ENCODE measurements around the gene SLC22A16.

The SLC22A16 gene

DNA sequence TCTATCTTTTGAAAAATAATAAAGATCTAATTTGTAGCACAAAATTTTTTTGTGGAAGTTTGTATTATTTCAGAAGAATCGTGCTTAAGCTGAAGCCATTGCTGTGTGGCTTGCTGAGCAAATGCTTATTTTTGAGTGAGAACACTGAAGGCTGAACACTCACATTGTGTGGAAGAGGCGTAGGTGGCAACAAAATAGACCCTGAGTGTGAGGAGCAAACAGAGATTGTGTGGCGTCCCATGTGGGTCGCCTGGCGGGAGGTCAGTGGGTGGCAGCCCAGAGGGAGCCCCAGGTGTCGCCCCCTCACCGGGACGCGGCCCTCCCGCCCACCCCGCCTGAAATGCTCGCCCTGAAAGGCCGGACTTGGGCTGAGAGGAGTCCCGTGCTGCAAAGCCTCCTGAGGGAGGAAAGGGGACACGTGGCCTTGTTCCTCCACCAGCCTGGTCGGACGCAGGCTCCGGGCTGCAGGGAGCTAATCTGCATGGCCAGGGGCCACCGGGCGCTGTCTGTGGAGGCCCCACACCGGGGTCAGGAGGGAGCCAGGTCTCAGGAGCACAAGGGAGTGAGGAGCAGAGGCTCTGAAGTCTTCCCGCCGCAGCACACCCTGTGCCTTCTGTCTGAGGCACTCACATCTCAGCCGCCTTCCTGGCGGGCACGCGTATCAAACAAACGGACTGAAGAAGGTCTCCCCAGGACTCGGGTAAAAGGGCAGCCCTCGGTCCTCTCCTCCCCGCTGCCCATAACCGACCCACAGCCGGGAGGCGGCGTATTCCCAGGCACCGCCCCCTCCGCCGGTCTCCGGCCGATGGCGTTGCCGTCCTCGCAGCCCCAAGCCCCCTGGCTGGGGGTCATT is 77.0 kb downstream of the SLC22A16 start:
- no peak for DNase-seq

DNA sequence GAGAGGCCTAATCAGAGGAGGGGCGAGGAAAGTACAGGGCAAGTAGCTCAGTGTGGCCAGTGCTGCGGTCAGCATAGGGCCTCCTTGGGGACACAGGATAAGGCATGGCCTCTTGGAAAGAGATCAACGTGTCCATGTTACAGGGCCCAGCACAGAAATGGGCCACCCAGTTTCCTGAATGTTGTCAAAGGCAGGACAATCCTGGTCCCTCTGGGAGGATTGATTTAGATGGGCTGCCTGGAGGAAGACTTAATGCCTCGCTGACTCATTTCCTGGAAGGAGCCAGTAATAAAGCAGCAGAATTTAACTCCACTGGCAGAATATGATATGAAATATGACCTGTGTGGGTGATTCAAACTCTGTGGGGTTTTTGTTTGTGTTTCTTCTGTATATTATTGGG is 77.6 kb downstream of the SLC22A16 start:
- no peak for DNase-seq

- DNase-seq, result no peak
These were observed 81.2 kb downstream of the SLC22A16 start for GRCh38 chr6:110395221-110395620.

GRCh38 chr6:110394409-110394808 is 82.0 kb downstream of the SLC22A16 start:
- DNase-seq, result no peak

DNA sequence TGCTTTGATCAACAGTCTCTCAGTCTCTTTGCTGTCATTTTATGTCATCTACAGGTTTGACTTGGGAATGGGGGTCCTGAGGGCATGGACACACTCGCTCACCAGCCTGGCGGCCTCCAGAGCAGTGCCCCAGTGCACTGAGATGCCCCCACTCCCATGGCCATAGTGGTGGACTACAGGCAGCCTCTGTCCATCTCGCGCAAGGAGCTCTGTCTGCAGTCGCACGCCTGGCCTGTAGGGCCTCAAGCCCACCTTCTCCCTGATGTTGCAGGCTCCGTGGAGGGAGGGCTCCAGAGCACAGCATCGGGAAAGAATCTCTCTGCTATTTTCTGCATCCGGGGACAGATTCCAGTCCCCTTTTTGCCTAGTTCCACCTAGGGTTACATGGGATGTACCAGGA is 83.7 kb downstream of the SLC22A16 start:
- no peak for DNase-seq

DNA sequence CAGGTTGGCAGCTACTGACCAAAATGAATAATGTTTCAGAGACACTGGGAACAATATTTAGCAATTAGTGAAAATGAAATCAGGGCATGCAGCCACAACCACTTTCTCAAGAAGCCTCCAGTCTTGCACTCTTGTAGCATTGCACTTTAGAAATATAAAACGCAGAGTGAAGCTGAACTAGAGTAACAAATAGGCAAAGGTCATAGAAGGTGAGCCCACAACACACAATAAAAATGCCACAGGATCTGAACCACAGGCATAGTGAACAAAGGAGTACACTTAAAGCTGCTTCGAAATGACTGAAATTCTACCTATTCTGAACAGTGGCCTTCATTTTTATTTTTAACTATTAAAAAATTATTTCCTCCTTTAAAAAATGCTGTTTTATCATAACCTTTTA is 86.0 kb downstream of the SLC22A16 start:
- DNase-seq, result no peak

DNA sequence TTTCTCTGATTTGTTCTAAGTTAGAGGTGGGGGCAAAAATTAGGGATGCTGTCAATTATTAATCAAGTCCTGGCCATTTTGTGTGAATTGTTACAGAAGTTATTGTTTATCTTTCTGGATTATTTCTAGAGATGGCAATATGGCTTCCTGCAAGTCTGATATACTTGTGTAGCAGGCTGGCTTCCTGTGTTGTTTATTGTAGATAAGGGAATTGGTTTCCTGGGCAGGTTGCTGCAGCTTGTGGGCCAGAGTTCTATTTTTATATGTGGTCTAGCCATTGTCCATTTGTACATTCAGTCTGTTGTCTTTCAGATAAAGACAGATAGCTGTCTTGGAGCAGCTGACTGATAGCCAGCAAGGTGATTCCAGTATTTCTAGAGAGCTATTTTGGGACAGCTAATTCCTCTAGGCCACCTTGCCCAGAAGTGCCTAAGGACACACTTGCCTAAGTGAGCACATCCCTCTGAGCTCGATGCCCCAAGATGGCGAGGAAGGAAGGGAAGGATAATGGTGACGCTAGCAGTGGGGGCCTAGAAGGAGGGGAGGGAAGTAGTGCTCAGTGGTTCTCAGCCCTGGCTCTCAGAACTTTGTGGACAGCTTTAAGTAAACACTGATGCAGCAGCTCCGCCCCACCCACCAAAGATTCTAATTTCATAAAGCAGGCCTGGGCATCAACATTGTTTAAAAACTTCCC is 86.6 kb downstream of the SLC22A16 start:
- DNase-seq, result no peak

DNA sequence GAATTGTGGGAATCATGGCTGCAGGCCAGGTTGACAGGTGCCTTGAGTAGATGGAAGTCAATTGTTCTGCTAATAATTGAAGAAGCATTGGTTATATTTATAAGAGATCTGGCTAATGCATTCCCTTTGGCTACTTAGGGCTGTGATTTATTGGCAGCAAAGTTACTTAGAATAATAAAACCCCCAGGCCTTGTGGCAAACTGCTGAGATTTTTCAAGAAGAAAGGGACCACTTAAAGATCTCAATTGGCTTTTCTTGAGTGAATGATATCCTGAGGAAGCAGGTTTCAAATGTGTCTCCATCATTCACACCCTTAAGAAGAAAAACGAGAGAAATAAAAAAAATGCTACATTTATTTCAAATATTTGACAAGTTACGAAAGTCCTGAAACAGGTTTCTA is 88.4 kb downstream of the SLC22A16 start:
- DNase-seq, result no peak

GRCh38 chr6:110385458-110385863 is 91.0 kb downstream of the SLC22A16 start:
- DNase-seq, result no peak

DNA sequence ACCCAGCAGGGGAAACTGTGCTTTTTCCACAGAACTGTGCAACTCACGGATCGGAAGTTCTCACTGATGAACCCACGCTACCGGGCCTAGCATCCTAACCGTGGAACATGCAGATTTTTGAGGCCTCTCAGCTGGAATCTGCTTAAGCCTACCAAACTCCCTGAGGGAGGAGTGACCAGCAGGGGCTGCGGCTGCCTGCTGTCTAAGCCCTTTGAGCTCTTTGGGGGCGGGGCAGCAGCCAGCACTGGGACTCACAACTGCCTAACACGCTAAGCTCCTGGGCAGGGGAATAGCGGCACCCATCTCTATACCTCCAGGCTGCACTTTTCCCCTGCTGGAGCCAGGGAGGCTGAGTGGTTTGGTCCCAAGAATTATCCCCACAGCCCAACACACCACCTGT is 97.9 kb downstream of the SLC22A16 start:
- DNase-seq, result no peak

Data from activated CD4-positive, alpha-beta T cell treated with anti-CD3 and anti-CD28 coated beads for 4 hours (primary cell).